GM23338 (cell line): ENCODE data around the gene UNC5A. TPM values are rescaled to one million over a fixed set of nuclear protein-coding genes. Genes with fewer than 3 reads are reported as not detected.
A peak's percentile ranks its signal among the peaks of the same experiment; 100 is the strongest.

Source experiments
- ATAC-seq: fragments of 200-7000 bp; cut with Tn5 transposase; 3 replicates; pipeline ENCODE4 v1.9.1; 2020
- DNase-seq: peaks from one replicate; pipeline ENCODE4 v3.0.0-alpha.2; 2015; ENCODE audit warnings: low spot score
- H2AFZ ChIP-seq: fragments of 200-600 bp; sonication (generic); 2 replicates; pipeline ENCODE4 v1.8.0; 2016; ENCODE audit warnings: antibody characterized with exemption, mild to moderate bottlenecking, moderate library complexity
- H3F3A ChIP-seq: fragments of 200-600 bp; sonication (generic); replicated peaks from 2 replicates; pipeline ENCODE4 v1.8.0; 2017; ENCODE audit warnings: antibody characterized with exemption, mixed run types, low read depth
- H3K27ac ChIP-seq: fragments of 200-600 bp; sonication (generic); 2 replicates; pipeline ENCODE4 v1.6.1; 2016; ENCODE audit warnings: low read depth
- H3K27me3 ChIP-seq: fragments of 200-600 bp; sonication (generic); 2 replicates; pipeline ENCODE4 v1.8.0; 2016; ENCODE audit warnings: mild to moderate bottlenecking, mixed run types, moderate library complexity; ENCODE audit not compliant: insufficient read depth
- H3K36me3 ChIP-seq: fragments of 200-600 bp; sonication (generic); 2 replicates; pipeline ENCODE4 v1.8.0; 2016; ENCODE audit warnings: mild to moderate bottlenecking; ENCODE audit not compliant: insufficient read depth
- H3K4me1 ChIP-seq: fragments of 200-600 bp; sonication (generic); 2 replicates; pipeline ENCODE4 v1.8.0; 2016; ENCODE audit warnings: mild to moderate bottlenecking, moderate library complexity; ENCODE audit not compliant: insufficient read depth
- H3K4me2 ChIP-seq: fragments of 200-600 bp; sonication (generic); 2 replicates; pipeline ENCODE4 v1.7.1; 2017; ENCODE audit warnings: mixed run types
- H3K4me3 ChIP-seq: fragments of 200-600 bp; sonication (generic); 2 replicates; pipeline ENCODE4 v1.6.1; 2016; ENCODE audit warnings: mixed run types
- H3K79me2 ChIP-seq: fragments of 200-600 bp; sonication (generic); replicated peaks from 2 replicates; pipeline ENCODE4 v1.8.0; 2017; ENCODE audit warnings: mild to moderate bottlenecking; ENCODE audit not compliant: insufficient read depth
- H3K9me2 ChIP-seq: fragments of 200-600 bp; sonication (generic); 2 replicates; pipeline ENCODE4 v1.8.0; 2017; ENCODE audit not compliant: insufficient read depth
- H4K20me1 ChIP-seq: fragments of 200-600 bp; sonication (generic); replicated peaks from 2 replicates; pipeline ENCODE4 v1.8.0; 2017; ENCODE audit warnings: mild to moderate bottlenecking; ENCODE audit not compliant: insufficient read depth
- H3K27ac Mint-ChIP-seq: 2 replicates; pipeline ENCODE4 v1.8.0; 2020; ENCODE audit warnings: inconsistent platforms, mild to moderate bottlenecking, moderate library complexity, mixed read lengths
- H3K27me3 Mint-ChIP-seq: 3 replicates; pipeline ENCODE4 v1.8.0; 2022; ENCODE audit warnings: low read depth, mild to moderate bottlenecking, moderate library complexity, mixed read lengths, inconsistent platforms; ENCODE audit not compliant: insufficient read depth, poor library complexity
- H3K36me3 Mint-ChIP-seq: 3 replicates; pipeline ENCODE4 v1.8.0; 2021; ENCODE audit warnings: low read depth, mild to moderate bottlenecking, inconsistent platforms, moderate library complexity, mixed read lengths
- H3K4me1 Mint-ChIP-seq: 3 replicates; pipeline ENCODE4 v1.8.0; 2020; ENCODE audit warnings: mild to moderate bottlenecking, inconsistent platforms, mixed read lengths
- H3K4me3 Mint-ChIP-seq: 3 replicates; pipeline ENCODE4 v1.8.0; 2021; ENCODE audit warnings: moderate library complexity, mild to moderate bottlenecking, inconsistent platforms, mixed read lengths
- H3K9me3 Mint-ChIP-seq: 3 replicates; pipeline ENCODE4 v1.8.0; 2020; ENCODE audit warnings: moderate library complexity, mild to moderate bottlenecking, inconsistent platforms, mixed read lengths
- CREB1 ChIP-seq: fragments of 250-450 bp; sonication (Bioruptor Pico); IDR thresholded peaks from 2 replicates; pipeline ENCODE4 v1.5.0; 2020; ENCODE audit warnings: low read depth, mild to moderate bottlenecking, moderate library complexity
- CTCF ChIP-seq, 2 experiments: fragments of 200-600 bp in 1 of 2; sonication (generic) in 1 of 2; conservative IDR thresholded peaks; 2 replicates each; pipeline versions ENCODE4 v1.5.1 to v1.6.1; 2016 to 2017; ENCODE audit warnings: antibody characterized with exemption in 2 of 2, low read depth in 2 of 2, mild to moderate bottlenecking in 2 of 2, moderate library complexity in 1 of 2
- ETS1 ChIP-seq: IDR thresholded peaks from 2 replicates; pipeline ENCODE4 v1.6.1; 2016; ENCODE audit warnings: antibody characterized with exemption
- EZH2 ChIP-seq: fragments of 200-600 bp; sonication (generic); IDR thresholded peaks from one replicate; pipeline ENCODE4 v1.8.0; 2017; ENCODE audit warnings: antibody characterized with exemption, mild to moderate bottlenecking, low read depth; ENCODE audit not compliant: unreplicated experiment
- EZH2phosphoT487 ChIP-seq: fragments of 200-600 bp; sonication (generic); IDR thresholded peaks from one replicate; pipeline ENCODE4 v1.8.1; 2018; ENCODE audit warnings: antibody characterized with exemption; ENCODE audit not compliant: unreplicated experiment
- JUNB ChIP-seq: IDR thresholded peaks from one replicate; pipeline ENCODE4 v1.6.1; 2016; ENCODE audit warnings: antibody characterized with exemption; ENCODE audit not compliant: unreplicated experiment
- NANOG ChIP-seq: IDR thresholded peaks from 2 replicates; pipeline ENCODE4 v1.6.1; 2016; ENCODE audit warnings: antibody characterized with exemption, borderline replicate concordance
- POLR2AphosphoS5 ChIP-seq: IDR thresholded peaks from 2 replicates; pipeline ENCODE4 v1.6.1; 2016; ENCODE audit warnings: antibody characterized with exemption, low read depth
- REST ChIP-seq: IDR thresholded peaks from one replicate; pipeline ENCODE4 v1.6.1; 2018; ENCODE audit warnings: antibody characterized with exemption; ENCODE audit not compliant: unreplicated experiment
- STAT1 ChIP-seq: IDR thresholded peaks from one replicate; pipeline ENCODE4 v1.6.1; 2016; ENCODE audit warnings: antibody characterized with exemption; ENCODE audit not compliant: unreplicated experiment
- ZNF114 ChIP-seq: fragments of 250-450 bp; sonication (Bioruptor Pico); IDR thresholded peaks from 2 replicates; pipeline ENCODE4 v1.5.0; 2020; ENCODE audit warnings: mild to moderate bottlenecking, moderate library complexity
- ZNF331 ChIP-seq: fragments of 250-450 bp; sonication (Bioruptor Pico); IDR thresholded peaks from 2 replicates; pipeline ENCODE4 v1.5.0; 2020; ENCODE audit warnings: low read depth, mild to moderate bottlenecking, moderate library complexity
- ZNF462 ChIP-seq: fragments of 250-450 bp; sonication (Bioruptor Pico); IDR thresholded peaks from 2 replicates; pipeline ENCODE4 v1.5.0; 2020; ENCODE audit warnings: mild to moderate bottlenecking, moderate library complexity
- polyA plus RNA-seq: library from polyadenylated mRNA; unstranded; fragments of >200 nt; fragmentation: Nextera tagmentation; extraction: Ambion mirVana; gene quantifications from 2 replicates; pipeline ENCODE4 v1.2.1, GENCODE V29; 2016
- total RNA-seq: library from RNA; depleted of rRNA; stranded (reverse); fragments of >200 nt; shearing (Covaris generic); gene quantifications from 2 replicates; pipeline ENCODE4 v1.2.3, GENCODE V29; 2014

Gene UNC5A
- total and polyA plus RNA-seq, 2 experiments from 2014 or later = 0.92 to 3.9 TPM

- Mint-ChIP-seq H3K4me3 (no peak overlapping the region), H3K9me3 (no peaks in the 10 kb centered on the region; the same call in 1 of the 3 replicates), H3K27ac (no peak overlapping the region), H3K36me3 (no peaks in the 10 kb centered on the region), H3K4me1 (peaks cover 13% of the 10 kb centered on the region), H3K27me3 (peaks cover 17% of the 10 kb centered on the region)
- Histone ChIP-seq H3K4me2 (no peak overlapping the region), H3K4me1 (peaks cover 3% of the 10 kb centered on the region; the same call in 1 of the 2 replicates), H3K27me3 (no peaks in the 10 kb centered on the region), H3K4me3 (no peak overlapping the region), H3K79me2 (no peaks in the 10 kb centered on the region), H3K9me2 (no peaks in the 10 kb centered on the region), H4K20me1 (no peaks in the 10 kb centered on the region; the same call in 1 of the 2 replicates), H3K36me3 (no peaks in the 10 kb centered on the region), H3K27ac (no peak overlapping the region), H2AFZ (no peak overlapping the region), H3F3A (no peaks in the 10 kb centered on the region)
- no peak for TF ChIP-seq REST
- TF ChIP-seq JUNB = no peak
- no peak for TF ChIP-seq EZH2
- no peak for TF ChIP-seq CTCF (conservative IDR thresholded peaks at IDR 0.05; ENCODE audit: low read depth in 2 of 2)
- no peak for TF ChIP-seq ETS1
- no peak for TF ChIP-seq EZH2phosphoT487
- no peak for TF ChIP-seq POLR2AphosphoS5
- no peak for TF ChIP-seq ZNF331 (CRISPR knock-in tag)
- no peak for TF ChIP-seq CREB1 (CRISPR knock-in tag)
- TF ChIP-seq ZNF462 (CRISPR knock-in tag) = no peak
- no peak for TF ChIP-seq STAT1
- no peak for TF ChIP-seq NANOG
- TF ChIP-seq ZNF114 (CRISPR knock-in tag) = no peak
- DNase-seq = no peak
- peak; percentile 9; the same call in 2 of the 3 replicates for ATAC-seq
Observed at GRCh38 chr5:176843673-176844072, 33.3 kb downstream of the UNC5A start.
